NCI-H146 treated with DMSO at 0.1 percent for 48 hours (cell line): ENCODE results near the gene EFCAB6.

Experiments used
- DNase-seq: peaks from one replicate; lab custom pipeline; 2025; ENCODE audit not compliant: unreplicated experiment; lab: John Stamatoyannopoulos, UW

EFCAB6 gene

DNA sequence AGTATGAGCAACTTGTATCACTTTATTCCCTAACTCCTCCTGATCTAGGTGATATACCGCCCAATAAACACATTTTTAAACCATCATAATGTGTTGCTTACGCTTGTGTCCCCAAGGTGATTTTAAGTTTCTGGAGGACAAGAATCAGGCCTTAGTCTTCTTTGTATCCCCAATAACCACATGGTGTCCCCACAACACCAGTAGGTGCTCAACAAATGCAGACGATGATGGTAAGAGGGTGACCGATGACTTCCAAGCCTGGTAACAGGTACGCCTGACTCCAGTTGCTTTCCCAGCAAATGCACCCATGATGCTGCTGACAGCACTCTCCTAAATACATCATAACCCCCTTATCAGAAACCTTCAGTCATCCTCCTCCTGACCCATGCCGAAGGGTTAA is 64.2 kb downstream of the EFCAB6 start:
- no peak for DNase-seq

- DNase-seq, result no peak
Measured at GRCh38 chr22:43747058-43747457, 65.0 kb downstream of the EFCAB6 start.

- peak; percentile 86 for DNase-seq
Measured at GRCh38 chr22:43745783-43746356, 66.2 kb downstream of the EFCAB6 start.

DNA sequence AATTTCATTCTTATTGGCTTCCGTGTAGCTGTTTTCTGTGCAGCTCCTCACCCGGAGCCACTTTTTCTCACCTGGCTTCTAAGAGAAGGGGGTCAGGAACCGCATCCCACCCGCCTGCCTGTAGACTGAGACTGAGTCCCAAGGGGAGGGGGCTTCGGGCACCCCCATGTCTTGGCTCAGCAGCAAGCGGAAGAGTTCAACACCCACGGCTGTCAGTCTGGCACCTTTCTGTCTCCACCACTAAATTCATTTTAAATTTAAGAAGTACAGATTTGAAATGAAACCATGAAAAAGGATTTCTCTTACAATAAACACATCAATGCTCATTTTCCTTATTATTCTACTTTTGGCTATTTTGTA is 66.7 kb downstream of the EFCAB6 start:
- no peak for DNase-seq

DNA sequence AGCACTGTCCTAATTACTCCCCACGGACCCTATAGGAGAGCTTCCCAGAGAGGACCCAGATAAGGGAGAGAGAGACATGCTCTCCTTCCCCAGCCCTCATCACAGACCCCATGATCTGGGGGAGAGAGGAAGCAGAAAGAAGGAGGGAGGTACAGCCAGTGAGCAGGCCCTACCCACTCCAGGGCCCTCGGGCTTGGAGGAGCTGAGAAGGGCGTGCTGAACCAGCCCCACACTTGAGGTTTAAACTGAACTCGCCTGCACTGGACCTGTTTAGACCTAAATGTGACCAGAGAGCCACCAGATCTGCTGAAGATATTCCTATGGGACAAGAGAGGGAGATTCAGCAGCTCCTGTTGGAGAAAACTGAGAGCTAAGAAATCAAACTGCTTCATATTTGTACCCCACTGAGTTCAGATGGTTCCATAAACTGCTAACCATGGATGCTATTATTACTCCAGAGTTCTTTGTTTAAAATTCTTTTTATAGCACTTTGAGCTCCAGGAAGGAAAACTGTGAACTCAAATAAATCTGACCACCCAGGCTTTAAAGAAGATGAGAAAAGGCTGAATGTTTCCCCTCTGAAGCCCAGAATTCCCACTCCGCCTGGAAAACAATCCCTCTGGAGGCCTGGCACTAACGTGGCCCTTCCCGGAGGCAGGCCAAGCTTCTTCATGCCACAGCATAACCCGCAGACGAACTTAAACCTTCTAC is 67.2 kb downstream of the EFCAB6 start:
- no peak for DNase-seq

- no peak for DNase-seq
Measured at GRCh38 chr22:43743929-43744643, 68.0 kb downstream of the EFCAB6 start.

- no peak for DNase-seq
Measured at GRCh38 chr22:43743131-43743530, 69.0 kb downstream of the EFCAB6 start.

DNA sequence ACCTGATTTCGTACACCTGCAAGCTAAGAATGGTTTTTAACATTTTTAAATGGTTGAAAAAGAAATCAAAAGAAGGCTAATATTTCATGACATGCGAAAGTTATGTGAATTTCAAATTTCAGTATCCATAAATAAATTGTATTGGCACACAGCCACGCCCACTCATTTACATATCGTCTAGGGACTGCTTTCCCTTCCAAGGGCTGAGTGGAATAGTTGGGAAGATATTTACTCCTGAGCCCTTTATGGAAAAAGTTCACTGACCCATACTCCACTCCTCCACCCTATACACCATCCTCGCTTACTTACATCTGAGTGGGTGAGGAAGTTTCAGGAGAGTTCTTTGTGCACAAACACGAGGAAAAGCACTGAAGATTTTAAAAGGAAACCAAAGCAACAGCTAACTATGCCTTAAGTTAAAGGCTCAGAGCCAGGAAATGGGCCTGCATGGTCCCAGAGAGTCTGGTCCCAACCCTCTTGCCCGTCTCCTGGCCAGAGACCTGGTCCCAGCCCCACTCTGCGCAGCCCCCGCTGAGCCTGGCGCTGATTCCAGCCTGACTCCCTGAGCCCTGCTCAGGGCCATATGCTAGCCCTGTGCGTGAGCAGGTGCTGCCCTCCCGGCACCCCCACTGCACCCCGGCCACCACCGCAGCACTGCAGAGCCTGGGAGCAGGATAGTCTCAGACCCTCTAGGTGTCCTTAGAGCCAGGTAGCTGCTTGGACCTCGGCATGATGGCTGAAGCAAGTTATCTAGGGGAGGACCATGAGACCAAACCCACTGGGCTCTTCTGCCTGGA is 69.8 kb downstream of the EFCAB6 start:
- DNase-seq, result no peak

DNA sequence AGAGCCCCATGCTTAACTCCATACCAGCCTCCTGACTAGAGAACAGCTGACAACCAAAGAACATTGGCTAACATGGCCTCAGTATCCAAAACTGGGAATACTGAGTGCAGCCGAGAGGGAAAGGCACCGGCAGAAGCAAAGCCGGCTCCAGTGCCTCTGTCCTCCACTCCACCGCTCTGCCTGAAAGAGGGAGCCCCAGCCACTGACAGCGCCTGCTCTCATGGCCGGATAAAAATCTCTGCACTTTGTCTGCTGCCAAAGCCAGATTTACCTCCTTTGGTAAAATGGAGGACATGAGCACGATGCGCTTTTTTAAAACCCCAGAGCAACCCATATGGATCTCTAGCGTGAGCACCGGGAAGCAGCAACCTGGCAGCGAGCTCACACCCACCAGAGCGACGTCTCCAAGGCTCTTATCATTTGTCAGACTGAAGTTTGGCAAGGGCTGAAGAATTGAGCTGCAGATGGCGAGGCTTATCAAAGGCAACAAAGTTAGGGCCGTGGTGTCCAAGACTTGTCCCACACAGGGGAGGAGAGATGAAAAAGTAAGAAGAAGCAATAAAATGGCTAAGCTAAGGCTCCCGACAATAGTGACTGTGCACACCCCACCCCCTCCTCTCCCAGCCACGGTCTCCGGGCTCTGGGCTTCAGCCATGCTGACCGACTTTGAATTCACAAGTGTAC is 71.4 kb downstream of the EFCAB6 start:
- no peak for DNase-seq

GRCh38 chr22:43739851-43740379 is 72.2 kb downstream of the EFCAB6 start:
- DNase-seq, result no peak

DNA sequence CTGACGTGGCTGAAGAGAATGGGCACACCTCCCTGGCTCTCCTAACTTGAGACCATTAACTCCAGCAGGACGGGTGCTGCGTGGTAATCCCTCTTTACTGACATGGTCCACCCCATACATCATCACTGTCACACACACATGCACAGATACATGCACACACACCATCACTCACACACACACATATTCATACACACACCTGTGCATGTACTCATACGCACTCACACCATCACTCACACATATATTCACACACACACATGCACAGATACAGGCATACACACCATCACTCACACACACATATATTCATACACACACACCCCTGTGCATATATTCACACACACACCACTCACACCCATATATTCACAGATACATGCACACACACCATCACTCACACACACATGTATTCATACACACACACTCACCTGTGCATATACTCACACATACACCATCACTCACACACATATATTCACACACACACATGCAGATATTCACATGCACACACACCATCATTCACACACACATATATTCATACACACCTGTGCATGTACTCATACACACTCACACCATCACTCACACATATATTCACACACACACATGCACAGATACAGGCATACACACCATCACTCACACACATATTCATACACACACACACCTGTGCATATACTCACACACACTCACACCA is 74.8 kb downstream of the EFCAB6 start:
- DNase-seq, result no peak

GRCh38 chr22:43736651-43737050 is 75.5 kb downstream of the EFCAB6 start:
- no peak for DNase-seq

DNA sequence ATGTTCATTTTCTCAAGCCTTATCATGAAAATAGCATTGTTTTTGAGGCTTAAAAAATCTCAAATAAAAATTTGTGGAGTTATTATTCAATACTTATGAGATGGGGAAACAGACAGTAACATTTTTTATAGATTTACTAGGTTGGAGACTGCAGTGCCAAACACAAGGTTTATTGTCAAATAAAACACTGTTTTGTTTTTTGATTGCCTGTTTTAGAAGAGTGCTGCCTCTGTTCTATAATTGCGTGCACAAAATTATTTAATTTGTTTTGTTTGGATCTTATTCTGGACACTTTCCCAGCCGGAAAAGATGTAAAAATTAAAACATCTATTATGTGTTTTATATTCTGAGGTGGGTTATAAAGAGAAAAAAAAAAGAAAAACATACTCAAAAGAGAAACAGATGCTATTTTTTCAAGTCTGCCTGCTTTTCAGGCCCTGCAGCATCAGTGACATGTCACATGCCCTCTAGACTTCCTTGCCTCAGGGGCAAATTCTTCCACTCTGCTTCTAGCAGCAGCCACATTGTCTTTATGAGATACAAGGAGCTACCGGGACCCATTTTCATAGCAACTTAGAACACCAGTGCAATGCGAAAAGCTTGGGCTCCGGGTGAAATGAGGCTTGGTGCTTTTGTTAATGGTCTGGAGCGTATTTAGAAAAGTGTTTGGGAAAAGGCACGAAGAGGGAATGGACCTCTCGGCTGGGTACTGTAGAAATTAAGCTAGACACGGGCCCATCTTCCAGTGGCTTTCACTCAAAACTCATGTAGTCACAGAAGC is 77.5 kb downstream of the EFCAB6 start:
- DNase-seq, result no peak

- DNase-seq, result no peak
Measured at GRCh38 chr22:43733138-43733537, 79.0 kb downstream of the EFCAB6 start.

DNA sequence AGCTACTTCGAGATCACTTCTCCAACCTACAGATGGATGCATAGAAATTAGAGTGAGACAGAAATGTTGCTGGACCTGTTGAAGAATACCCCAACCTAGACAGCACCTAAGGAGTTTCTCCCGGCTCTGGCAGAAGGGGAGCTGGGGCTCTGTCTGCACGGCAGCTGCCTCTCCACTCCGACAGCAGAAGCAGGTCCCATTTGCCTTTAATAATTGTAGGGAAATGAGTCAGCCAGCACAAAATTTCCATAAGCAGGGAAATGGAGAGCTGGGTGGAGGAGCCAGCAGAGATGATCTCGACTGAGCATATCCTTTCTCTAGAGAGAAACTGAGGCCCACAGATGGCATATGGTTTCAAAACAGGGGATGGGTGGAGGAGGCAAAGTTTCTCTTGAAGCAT is 80.1 kb downstream of the EFCAB6 start:
- no peak for DNase-seq

- no peak for DNase-seq
Measured at GRCh38 chr22:43726964-43727543, 85.1 kb downstream of the EFCAB6 start.

DNA sequence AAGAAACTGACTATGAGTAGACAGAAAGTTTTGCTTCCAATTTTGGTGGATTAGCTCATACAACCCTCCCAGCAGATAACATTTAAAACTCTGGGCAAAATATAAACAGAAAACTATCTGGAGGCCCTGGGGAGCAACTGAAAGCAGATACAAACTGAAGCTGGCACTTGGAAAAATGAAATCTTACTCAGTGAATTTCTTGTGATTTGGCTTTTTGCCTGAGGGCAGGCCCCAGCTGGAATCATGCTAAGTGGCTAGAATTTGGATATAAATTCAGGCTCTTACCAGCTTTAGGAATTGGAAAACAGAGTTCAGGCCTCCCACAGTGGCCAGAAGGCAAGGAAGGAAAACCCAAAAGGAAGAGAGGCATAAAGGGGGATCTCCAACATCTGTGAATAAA is 85.8 kb downstream of the EFCAB6 start:
- no peak for DNase-seq

DNA sequence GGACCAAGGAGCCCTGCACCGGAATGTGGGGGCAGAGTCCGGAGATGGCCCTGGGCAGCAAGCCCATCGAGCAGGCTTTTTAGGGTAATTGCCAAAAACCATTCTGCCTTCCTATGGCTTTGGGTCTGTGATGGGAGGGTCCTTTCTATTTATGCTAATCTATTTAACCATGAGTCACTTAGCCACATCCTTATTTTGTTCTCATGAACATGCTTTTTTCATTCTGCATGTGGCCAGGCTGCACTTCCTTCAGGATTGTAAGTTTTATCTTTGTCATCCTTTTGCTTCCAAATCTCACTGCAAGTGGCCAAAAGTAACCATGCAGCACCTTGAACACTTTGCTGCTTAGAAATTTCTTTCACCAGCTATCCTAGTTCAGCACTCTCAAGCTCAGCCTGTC is 88.3 kb downstream of the EFCAB6 start:
- DNase-seq, result no peak

DNA sequence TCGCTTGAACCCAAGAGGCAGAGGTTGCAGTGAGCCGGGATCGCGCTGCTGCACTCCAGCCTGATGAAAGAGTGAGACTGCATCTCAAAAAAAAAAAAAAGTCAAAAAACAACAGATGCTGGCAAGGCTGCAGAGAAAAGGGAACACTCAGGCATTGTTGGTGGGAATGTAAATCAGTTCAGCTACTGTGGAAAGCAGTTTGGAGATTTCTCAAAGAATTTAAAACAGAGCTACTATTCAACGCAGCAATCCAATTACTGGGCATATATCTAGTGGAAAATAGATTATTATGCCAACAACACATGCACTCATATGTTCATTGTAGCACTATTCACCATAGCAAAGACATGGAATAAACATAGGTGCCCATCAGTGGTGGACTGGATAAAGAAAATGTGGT is 89.7 kb downstream of the EFCAB6 start:
- no peak for DNase-seq
